DND-41 (cell line): Measurements from ENCODE around the gene REM2.

ENCODE experiments used
- CTCF ChIP-seq: IDR thresholded peaks from 2 replicates; pipeline ENCODE4 v1.5.1; 2012; ENCODE audit warnings: borderline replicate concordance, low read length, moderate library complexity, mild to moderate bottlenecking; ENCODE audit not compliant: poor library complexity, severe bottlenecking; ENCODE audit errors: extremely low read depth
- EZH2 ChIP-seq: IDR thresholded peaks from 3 replicates; pipeline ENCODE4 v1.6.1; 2012; ENCODE audit warnings: borderline replicate concordance, low read depth, mild to moderate bottlenecking, moderate library complexity, low read length, inconsistent platforms; ENCODE audit not compliant: severe bottlenecking

- TF ChIP-seq CTCF, result no peak
- no peak for TF ChIP-seq EZH2
Observed at GRCh38 chr14:22852599-22852939, 30.5 kb upstream of the REM2 start.
